HG03457 (cell line): ENCODE data around the gene CTNS.

ENCODE experiments used
- ATAC-seq: cut with Tn5 transposase; IDR thresholded peaks from one replicate; pipeline ENCODE4 v1.9.1; 2021; ENCODE audit warnings: moderate number of reproducible peaks; ENCODE audit not compliant: unreplicated experiment

CTNS gene

GRCh38 chr17:3636154-3636907 is at the start of gene CTNS, which contains the start of gene SHPK:
Gene CTNS, plus strand, starts transcription at chr17:3636760. Its CDS starts 3,447 bp downstream, at chr17:3640207.
Gene SHPK, minus strand, starts transcription at chr17:3636250. Its CDS starts 31 bp downstream, at chr17:3636219.
- peak; percentile 92 for ATAC-seq

GRCh38 chr17:3589784-3590183 is 46.8 kb upstream of the CTNS start:
- no peak for ATAC-seq

- no peak for ATAC-seq
Measured at GRCh38 chr17:3590231-3590630, 46.3 kb upstream of the CTNS start.

GRCh38 chr17:3590768-3591167 is 45.8 kb upstream of the CTNS start:
- ATAC-seq = no peak

- no peak for ATAC-seq
Measured at GRCh38 chr17:3592216-3592860, 44.2 kb upstream of the CTNS start.

- ATAC-seq = no peak
Measured at GRCh38 chr17:3593384-3593783, 43.2 kb upstream of the CTNS start.

GRCh38 chr17:3594051-3594800 is 42.3 kb upstream of the CTNS start:
- ATAC-seq = no peak

GRCh38 chr17:3594976-3595375 is 41.6 kb upstream of the CTNS start:
- no peak for ATAC-seq

GRCh38 chr17:3596804-3597464 is 39.6 kb upstream of the CTNS start:
- no peak for ATAC-seq

- ATAC-seq = no peak
Measured at GRCh38 chr17:3598078-3598477, 38.5 kb upstream of the CTNS start.

GRCh38 chr17:3600529-3601205 is 35.9 kb upstream of the CTNS start:
- ATAC-seq = no peak

GRCh38 chr17:3602499-3602898 is 34.1 kb upstream of the CTNS start:
- no peak for ATAC-seq

- no peak for ATAC-seq
Measured at GRCh38 chr17:3603119-3603869, 33.3 kb upstream of the CTNS start.

- ATAC-seq = no peak
Measured at GRCh38 chr17:3603870-3604259, 32.7 kb upstream of the CTNS start.

GRCh38 chr17:3609689-3610088 is 26.9 kb upstream of the CTNS start:
- ATAC-seq = no peak

GRCh38 chr17:3610523-3610922 is 26.0 kb upstream of the CTNS start:
- no peak for ATAC-seq

GRCh38 chr17:3613124-3613523 is 23.4 kb upstream of the CTNS start:
- ATAC-seq = no peak

- ATAC-seq = no peak
Measured at GRCh38 chr17:3615160-3615870, 21.2 kb upstream of the CTNS start.

GRCh38 chr17:3621146-3621720 is 15.3 kb upstream of the CTNS start:
- no peak for ATAC-seq
